Astrocyte of the hippocampus (primary cell): ENCODE data around the gene INSRR.

ENCODE experiments used
- DNase-seq: peaks from one replicate; pipeline ENCODE4 v3.0.0; 2011; ENCODE audit warnings: low read depth, low spot score

Gene INSRR

DNA sequence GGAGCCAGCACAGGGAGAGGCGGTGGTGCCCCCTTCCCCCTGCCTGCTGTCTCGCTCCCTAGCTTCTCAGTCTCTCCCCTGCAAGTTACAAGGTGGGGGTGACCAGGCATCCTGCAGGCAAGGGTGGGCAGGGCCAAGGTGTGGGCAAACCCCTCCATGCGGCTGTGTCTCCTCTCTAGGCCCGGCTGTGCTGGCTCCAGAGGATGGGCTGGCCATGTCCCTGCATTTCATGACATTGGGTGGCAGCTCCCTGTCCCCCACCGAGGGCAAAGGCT, 16.4 kb upstream of the INSRR start:
- DNase-seq, result no peak

- DNase-seq, result no peak
Measured at GRCh38 chr1:156874572-156875340, 15.8 kb upstream of the INSRR start.

DNA sequence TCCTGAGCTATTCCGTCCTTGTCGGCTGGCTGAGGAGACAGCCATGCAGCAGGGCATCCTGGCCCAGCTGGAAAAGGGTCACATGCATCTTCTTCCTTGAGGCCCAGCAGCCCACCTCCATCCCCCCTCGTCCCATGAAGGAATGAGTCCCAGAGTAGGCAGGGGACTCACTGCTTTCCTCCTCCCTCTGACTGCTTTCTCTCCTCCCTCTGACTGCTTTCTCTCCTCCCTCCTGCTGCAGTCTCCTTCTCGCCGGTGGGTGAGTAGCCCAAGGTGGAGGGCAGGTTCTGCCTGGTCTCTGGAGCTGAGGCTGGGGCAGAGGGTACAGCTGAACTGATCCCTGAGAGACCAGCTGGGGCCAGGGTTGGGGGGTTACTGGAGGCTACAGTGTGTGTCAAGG, 15.2 kb upstream of the INSRR start:
- DNase-seq, result no peak

DNA sequence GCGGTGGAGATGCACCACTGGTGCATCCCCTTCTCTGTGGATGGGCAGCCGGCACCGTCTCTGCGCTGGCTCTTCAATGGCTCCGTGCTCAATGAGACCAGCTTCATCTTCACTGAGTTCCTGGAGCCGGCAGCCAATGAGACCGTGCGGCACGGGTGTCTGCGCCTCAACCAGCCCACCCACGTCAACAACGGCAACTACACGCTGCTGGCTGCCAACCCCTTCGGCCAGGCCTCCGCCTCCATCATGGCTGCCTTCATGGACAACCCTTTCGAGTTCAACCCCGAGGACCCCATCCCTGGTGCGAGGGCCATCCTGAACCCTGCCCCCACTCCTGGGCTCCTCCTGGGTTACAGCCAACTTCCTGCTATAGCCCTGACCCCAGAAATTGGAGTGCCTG, 14.7 kb upstream of the INSRR start:
- no peak for DNase-seq

DNA sequence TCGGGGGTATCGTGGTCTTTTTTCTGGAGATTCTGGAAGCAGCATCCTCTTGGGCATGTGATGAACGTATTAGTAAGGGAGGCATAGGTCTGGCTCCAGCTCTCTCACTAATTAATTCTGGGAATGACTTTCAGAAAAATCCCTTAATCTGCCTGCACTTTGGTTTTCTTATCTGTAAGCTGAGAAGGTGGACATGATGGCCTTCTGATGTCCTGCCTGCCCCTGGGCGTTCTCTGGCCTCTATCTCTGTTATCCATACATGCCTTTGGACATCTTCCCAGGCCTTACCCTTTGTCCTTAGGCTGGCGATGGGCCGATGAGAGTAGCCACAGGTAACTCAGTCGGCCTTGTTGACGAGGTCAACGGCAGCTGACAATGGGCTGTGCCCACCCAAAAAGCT, 10.5 kb upstream of the INSRR start:
- no peak for DNase-seq

DNA sequence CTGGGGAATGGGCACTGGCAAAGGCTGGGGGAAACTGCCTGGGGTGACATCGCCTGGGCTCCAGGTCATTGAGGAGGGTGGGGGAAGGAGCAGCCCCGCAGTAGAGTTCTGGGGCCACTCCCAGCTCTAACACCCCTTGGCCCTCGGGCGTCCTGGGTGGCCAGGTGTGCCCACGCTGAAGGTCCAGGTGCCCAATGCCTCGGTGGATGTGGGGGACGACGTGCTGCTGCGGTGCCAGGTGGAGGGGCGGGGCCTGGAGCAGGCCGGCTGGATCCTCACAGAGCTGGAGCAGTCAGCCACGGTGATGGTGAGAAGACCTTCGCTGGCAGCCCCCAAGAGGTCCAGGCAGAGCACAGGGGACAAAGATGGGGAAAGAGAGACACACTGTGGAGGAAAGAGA, 9.4 kb upstream of the INSRR start:
- DNase-seq, result no peak

DNA sequence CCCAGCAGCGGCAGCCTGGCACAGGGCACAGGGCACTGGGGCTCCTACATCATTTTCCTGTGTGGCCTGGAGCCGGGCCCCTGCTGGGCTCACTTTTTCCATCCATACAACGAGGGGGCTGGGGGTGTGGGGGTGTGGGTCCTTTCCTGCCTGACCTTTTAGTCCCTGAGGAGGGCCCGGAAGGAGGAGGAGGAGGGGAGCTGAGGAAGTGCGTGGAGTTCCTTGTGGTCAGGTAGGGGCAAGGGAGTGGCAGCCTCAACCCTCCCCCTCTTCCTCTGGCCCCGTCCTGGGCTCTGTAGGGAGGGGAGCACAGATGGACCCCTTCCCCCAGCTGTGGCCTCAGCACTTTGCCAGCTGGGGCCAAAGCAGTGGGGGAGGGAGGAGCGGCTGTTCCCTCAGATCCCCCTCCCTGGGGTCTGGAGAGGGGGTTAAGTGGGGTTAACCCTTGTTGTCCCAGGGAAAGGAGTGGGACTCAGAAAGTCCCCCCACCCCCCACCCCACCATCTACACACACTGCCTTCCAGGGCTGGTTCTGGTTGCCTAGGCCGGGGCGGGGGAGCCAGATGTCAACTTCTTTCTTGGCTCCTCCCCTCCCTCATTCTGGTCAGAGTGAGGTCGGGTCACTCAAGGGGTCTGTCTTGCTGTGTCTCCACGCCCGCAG, 7.5 kb upstream of the INSRR start:
- no peak for DNase-seq

DNA sequence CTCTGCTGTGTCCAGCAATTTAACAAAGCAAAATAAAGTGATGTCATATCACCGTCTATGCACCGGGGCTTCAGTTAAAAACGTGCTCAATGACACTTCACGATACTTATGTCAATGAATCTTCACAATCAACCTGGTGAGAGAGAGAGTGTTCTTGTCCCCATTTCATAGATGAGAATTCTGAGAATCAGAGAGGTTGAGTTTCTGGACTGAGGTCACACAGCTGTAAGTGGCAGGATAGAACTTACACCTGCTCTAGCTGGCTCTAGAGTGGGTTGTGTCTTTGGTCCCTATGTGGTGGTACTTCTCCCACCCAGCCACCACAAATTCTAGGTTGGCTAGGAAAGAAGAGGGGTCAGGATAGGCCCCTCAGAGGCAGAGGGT, 6.9 kb upstream of the INSRR start:
- no peak for DNase-seq

GRCh38 chr1:156865258-156865657, 6.3 kb upstream of the INSRR start:
- DNase-seq, result no peak

DNA sequence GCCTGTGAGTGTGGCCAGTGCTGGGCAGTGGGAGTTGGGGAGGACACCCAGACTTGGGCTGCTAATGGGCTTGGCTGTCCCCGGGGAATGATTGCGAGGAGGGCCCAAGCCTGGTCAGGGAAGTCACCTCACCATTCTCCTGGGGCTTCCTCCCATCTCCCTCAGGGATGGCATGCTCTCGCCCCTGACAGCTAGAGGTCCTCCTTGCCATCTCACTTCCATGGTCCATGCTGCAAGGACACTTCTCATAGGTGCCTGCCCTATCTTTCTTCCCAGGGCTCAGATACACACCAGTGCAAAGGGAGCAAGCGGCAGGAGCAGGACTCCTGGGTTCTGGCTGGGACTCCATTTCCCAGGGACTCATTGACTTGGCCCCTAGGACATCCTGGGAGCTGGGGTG, 5.9 kb upstream of the INSRR start:
- no peak for DNase-seq

DNA sequence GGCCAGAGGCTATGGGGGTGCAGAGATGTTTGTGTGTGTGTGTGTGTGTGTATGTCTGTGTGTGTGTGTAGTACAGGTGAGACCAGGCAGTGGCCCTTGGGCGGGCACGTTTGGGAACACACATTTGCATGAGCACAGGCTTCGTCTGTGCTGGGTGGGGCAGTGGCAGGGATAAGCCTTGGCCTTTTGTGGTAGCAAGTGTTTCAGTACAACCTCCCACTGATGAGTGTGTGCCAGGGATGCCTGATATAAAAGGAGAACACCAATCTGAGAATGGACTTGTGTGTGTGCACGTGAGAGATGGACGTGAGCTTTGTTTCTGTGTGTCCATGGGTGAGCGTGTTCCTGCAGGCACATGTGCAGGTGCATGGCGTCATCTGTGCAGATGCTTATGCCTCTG, 4.7 kb upstream of the INSRR start:
- DNase-seq, result no peak

DNA sequence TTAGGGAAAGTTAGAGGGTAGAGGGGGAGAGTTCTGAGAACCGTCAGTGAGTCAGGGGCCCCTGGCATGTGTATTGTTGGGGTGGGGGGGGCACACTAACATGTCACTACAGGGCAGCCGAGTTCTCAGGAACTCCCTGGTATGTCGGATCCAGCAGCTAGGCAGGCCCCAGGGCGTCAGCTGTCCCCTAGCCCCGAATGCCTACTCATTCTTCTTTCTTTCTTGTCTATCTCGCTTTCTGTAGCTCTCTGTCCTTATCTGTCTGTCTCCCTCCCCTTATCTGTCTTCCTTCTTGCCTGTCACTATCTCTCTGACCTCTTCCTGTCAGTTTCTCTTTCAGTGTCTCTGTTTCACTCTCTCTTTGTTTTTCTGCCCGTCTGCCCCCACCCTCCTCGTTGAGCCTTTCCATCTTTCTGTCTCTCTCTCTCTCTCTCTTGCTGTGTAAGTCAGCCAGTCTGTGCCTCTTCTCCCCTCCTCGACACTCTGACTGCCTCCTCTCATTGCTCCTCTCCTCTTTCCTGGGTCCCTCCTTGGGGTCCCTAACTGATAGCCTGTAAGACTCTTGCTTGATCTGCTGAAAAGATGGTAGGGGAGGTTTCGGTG, 4.2 kb upstream of the INSRR start:
- DNase-seq, result no peak

DNA sequence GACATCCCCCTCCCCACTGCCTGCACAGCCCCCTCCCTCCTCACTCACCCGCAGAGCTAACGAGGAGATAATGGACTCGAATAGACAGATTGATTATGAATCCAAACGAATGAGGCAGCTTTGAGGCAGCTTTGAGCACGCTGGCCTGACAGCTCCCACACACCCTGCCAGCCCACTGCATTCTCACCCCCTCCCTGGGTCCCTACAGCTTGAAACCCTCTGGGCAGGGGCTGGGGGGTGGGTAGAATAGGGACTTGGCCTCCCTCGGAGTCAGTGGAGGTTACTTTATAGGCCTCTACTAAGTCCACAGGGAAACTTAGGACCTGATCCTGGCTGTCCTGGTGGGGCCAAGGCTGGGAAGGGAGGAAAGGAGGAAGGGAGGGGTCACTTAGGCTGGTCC, 3.7 kb upstream of the INSRR start:
- no peak for DNase-seq

- DNase-seq, result peak; percentile 49
Measured at GRCh38 chr1:156860628-156861423, 1.9 kb upstream of the INSRR start, which contains the start of gene NTRK1. Gene NTRK1 (plus strand): TSS chr1:156860865. CDS start chr1:156860935, 70 bp downstream.

GRCh38 chr1:156860113-156860627, 1.3 kb upstream of the INSRR start:
- peak; percentile 74 for DNase-seq

DNA sequence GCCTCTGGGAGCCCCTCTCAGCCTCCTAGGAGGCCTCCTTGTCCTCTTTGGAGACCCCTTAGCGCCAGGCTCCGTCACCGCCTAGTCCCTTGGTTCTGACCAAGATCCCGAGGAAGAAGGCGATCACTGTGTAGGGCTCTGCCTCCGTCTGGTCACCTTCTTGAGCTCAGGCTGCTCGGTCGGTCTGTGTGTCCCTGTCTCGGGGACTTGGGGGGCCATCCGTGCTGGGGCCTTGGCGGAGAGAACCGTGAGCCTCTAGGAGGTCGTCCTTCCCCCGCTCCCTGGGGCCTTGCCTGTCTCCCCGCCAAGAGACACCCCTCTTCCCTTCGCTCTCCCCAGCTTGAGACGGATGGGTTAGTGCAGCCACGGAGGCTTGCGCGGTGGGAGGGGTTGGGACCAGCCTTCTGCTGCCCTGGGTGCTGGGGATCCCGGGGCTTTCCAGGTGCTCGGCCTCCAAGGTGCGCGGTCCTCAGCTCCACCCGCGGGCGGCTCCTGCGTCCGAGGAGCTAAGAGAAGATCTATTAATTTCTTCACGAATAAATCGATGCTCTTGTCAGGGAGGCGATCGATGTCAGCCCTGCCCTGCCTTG, 701 bp upstream of the INSRR start:
- peak; percentile 50 for DNase-seq

DNA sequence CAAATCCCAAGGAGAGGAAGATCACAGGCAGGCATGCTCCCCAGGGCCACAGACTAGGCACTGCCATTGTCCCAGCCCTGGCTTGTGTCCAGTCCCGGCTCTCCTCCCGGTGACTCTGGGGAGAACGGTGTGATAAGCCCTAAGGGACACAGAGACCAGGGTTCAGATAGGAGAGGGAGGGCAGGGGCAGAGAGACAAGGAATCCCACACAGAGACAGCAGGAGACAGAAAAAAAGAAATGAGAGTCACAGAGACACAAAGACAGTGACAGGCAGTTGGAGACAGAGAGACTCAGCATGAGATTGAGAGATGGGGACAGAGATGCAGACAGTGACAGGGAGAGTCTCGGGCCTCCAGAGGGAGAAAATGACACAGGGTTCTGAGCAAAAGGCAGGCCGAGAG, 361 bp downstream of the INSRR start:
- DNase-seq, result no peak

DNA sequence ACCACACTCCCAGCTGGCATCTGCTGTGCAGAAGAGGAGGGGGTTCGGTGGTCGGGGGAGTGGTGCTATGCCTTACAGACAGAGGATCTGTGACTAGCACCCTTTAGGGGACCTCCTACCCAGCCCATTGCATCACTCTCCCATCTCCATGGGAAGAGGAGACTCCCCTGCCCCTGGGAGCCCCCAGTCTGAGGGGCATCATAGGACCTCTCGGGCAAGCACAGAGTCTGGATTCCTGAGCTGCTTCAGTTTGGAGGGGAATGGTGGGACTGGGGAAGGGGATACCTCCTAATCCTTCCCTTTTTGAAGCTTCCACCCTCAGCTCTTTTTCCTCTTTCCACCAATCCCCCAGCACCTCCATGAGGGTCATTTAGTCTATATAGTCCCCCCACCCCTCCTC, 1.4 kb downstream of the INSRR start:
- DNase-seq, result no peak

- DNase-seq, result no peak
Measured at GRCh38 chr1:156856282-156856785, 2.6 kb downstream of the INSRR start.

DNA sequence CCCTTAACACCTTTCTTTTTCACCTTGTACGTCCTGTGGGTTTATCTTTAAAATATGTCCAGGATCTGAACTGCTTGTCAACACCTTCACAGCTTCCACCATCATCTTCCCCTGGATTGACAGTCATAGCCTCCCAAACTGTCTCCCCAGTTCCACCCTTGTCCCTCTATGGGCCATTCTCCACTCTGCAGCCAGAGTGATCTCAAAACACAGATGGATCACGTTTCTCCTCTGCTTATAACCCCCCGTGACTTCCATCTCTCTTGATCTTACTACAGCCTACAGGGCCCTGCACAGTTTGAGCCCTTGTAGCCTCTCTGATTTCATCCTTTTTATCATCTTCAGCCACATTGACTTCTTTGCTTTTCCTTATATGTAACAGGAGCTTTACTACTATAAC, 4.3 kb downstream of the INSRR start:
- DNase-seq, result no peak

- DNase-seq, result no peak
Measured at GRCh38 chr1:156853761-156854160, 5.2 kb downstream of the INSRR start.

GRCh38 chr1:156852418-156852874, 6.5 kb downstream of the INSRR start:
- peak; percentile 52 for DNase-seq
